GM18511 (cell line): ENCODE results near the gene HIKESHI.
A peak's percentile ranks its signal among the peaks of the same experiment; 100 is the strongest.
"Not testable (repeated sequence)": the region's sequence is repeated elsewhere in the genome, so short reads cannot be mapped to it uniquely, and the experiment has no call there.

Experiments used
- ATAC-seq: cut with Tn5 transposase; IDR thresholded peaks from one replicate; pipeline ENCODE4 v1.9.1; 2021; ENCODE audit warnings: mild to moderate bottlenecking, moderate library complexity; ENCODE audit not compliant: unreplicated experiment

The HIKESHI gene

GRCh38 chr11:86302092-86302793 lies at the start of gene HIKESHI:
HIKESHI (plus strand) TSS chr11:86302240; CDS start chr11:86302449, 209 bp downstream.
- ATAC-seq = peak; percentile 99

- peak; percentile 92 for ATAC-seq
Measured at GRCh38 chr11:86255896-86256295, 46.1 kb upstream of the HIKESHI start.

- no peak for ATAC-seq
Measured at GRCh38 chr11:86256608-86257007, 45.4 kb upstream of the HIKESHI start.

GRCh38 chr11:86257446-86257845 lies 44.6 kb upstream of the HIKESHI start:
- ATAC-seq = no peak

- no peak for ATAC-seq
Measured at GRCh38 chr11:86259730-86260129, 42.3 kb upstream of the HIKESHI start.

GRCh38 chr11:86261328-86261727 lies 40.7 kb upstream of the HIKESHI start:
- no peak for ATAC-seq

- ATAC-seq = no peak
Measured at GRCh38 chr11:86262387-86262786, 39.7 kb upstream of the HIKESHI start.

GRCh38 chr11:86264649-86265048 lies 37.4 kb upstream of the HIKESHI start:
- no peak for ATAC-seq

- ATAC-seq = no peak
Measured at GRCh38 chr11:86265194-86265593, 36.8 kb upstream of the HIKESHI start.

GRCh38 chr11:86269645-86270044 lies 32.4 kb upstream of the HIKESHI start:
- ATAC-seq = no peak

GRCh38 chr11:86274503-86274902 lies 27.5 kb upstream of the HIKESHI start:
- ATAC-seq = no peak

- ATAC-seq = no peak
Measured at GRCh38 chr11:86274999-86275398, 27.0 kb upstream of the HIKESHI start.

- no peak for ATAC-seq
Measured at GRCh38 chr11:86275493-86276370, 26.3 kb upstream of the HIKESHI start.

- no peak for ATAC-seq
Measured at GRCh38 chr11:86277741-86278140, 24.3 kb upstream of the HIKESHI start.

- ATAC-seq = no peak
Measured at GRCh38 chr11:86278226-86278625, 23.8 kb upstream of the HIKESHI start.

GRCh38 chr11:86279747-86280146 lies 22.3 kb upstream of the HIKESHI start:
- no peak for ATAC-seq

GRCh38 chr11:86287468-86287796 lies 14.6 kb upstream of the HIKESHI start:
- ATAC-seq = peak; percentile 31

- ATAC-seq = no peak
Measured at GRCh38 chr11:86288776-86289507, 13.1 kb upstream of the HIKESHI start.

- not testable (repeated sequence) for ATAC-seq
Measured at GRCh38 chr11:86289508-86290280, 12.3 kb upstream of the HIKESHI start.

GRCh38 chr11:86291466-86292262 lies 10.4 kb upstream of the HIKESHI start:
- ATAC-seq = no peak
